NCI-H526 (cell line): ENCODE results near the gene CRYBG2.

ENCODE experiments used
- DNase-seq, 2 experiments: peaks; one replicate each; lab custom pipeline; 2025; lab: John Stamatoyannopoulos, UW

Gene CRYBG2

DNA sequence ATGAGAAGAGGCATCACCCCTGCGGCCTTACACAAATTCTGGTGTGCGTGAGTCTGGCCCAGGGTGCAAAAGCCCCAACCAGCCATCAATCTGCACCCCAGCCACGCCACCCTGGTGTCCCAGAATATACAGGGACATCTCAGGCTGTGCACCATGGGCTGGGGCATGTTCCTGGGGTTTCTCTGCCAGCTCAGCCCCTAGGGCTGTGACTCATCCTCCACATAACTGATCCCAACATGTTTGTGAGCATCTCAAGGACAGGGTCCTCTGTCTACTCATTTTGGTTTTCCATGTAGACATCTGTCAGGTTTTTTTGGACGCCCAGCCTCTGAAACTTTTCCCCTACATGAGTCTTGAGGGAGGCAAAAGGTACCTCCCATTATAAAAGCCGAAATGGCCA, 18.1 kb upstream of the CRYBG2 start:
- DNase-seq = no peak

DNA sequence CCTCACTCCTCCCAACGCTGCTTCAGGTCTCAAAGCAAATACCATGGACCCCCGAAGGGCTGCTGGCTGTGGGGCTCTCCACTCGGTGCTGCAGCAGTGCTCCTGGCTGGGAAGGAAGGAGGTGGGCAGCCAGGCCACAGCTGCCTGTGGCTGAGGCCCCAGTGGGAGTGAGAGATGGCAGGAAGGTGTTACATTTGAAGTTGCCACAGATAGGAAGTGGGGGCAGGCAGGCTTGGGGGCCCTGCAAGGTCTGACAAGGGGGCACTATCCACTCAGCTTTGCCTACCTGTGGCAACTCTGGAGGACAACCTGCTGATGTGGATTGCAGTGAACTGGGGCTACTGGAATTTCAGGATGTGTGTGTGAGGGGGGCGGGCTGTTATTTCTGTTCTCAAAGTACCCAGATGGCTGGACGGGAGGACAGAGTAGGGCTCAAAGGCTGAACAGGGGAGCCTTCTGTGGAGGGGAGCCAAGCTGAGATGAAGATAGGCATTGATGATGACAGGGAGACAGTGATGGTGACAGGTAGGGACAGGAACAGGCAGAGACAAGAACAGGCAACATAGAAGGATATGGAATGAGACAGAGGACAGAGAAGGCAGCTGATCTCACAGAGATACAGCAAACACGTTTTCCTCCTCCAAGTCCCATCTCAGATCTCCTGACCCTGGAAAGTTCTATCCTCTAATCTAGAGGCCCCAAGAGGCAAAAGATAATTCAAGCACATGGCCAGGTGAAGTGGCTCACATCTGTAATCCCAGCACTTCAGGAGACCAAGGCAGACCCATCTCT, 16.9 kb upstream of the CRYBG2 start:
- no peak for DNase-seq

DNA sequence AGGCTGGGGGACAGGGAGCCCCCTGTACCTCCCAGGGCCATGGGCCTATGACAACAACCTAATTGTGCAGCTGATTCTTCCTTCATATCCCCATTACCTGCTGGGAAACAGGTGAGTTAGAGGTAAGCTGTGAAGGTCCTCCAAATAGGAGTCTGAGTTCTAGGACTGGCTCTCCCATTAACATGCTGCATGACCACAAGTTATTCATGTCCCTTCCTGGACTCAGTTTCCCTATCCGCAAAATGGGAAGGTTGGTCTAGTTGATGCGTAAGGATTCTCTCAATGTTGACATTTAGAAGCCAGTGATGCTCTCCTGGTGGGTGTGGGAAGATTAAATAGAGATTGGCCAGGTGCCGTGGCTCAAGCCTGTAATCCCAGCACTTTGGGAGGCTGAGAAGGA, 14.6 kb upstream of the CRYBG2 start:
- DNase-seq = no peak

DNA sequence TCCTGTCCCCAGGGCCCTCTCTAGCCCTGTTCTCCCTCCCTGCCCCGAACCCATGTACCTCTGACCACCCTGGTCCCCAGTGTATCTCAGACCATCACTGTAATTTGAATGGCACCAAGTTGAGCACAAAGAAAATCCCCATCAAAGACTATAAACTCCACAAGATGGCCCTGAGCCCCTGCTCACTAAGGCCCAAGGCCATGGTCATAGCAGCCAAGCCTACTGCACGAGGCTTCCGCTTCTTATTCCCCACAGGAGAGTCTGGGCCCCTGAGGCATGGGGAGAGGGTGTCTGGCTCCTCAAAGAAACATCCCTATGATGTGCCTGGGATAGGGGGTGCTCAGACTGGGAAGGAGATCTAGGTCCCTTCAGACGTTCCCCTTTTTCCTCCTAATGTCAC, 14.1 kb upstream of the CRYBG2 start:
- DNase-seq = no peak

DNA sequence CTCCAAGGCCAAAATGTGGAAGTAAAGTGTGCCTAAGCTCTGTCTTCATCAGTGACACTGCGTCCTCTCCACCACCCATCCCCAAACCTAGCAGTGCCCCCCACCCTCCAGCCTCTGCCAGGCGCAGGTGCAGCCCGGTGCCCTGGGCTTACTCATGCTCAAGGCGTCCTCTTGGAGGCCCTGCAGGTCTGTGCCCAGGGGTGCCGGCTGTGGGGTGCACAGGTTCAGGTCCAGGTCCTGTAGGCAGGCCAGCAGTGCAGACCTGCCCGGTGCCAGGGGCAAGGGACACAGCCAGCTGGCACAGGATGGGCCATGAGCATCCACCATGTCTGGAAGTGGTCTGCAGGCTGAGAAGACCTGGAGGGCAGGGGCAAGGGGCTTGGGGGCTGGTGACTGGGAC, 13.5 kb upstream of the CRYBG2 start:
- no peak for DNase-seq

DNA sequence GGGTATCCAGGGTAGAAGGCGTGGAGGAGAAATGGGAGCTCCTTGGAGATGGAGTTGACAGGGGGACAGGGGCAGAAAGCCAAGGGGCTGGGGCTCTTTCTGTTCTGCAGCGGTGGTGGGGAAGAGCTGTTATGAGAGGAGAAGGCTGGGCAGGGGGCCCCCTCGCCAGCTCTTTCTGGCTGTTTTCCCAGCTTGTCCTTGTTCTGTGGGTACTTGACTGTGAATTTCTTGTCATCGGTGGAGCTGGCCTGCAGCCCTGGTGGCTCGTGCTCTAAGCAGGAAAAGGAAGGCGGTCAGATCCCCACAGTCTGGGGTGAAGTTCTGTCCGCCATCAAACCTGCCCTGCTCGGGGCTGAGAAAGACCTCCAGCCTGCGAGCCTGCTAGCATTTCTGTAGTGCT, 11.0 kb upstream of the CRYBG2 start:
- DNase-seq = no peak

DNA sequence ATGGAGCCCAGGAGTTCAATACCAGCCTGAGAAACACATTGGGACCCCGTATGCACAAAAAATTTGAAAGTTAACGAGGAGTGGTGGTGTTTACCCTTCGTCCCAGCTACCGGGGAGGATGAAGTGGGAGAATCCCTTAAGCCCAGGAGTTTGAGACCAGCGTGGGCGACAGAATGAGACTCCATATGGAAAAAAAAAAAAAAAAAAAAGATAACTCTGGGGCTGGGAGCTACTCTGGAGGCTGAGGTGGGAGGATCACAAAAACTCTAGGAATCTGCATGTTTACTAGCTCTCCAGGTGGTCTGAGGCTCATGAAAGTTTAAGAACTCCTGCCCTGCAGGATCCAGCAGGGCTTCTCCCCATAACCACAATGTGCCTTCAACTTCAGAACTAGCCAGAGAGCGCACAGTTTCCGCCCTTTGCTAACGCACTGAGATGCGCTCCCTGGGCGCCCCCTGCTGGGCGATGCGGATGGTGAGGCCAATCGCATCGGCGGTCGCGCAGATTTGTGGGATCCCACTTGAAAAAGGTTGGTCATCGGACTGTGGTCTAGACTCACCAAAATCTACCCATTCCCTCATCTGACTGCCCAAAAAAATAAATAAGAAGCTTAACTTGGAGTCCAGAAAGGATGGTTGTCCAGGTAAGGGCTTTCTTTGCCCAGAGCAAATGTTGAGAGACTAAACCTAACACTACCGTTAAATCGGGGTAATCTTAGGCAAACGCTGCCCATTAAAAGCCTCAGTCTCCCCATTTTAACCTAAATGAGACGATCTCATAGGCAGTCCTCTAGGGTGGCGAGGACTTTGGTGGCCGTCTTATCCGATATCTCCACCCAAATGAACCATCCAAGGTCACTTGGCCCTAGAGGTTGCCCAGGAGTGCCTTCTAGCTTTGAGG, 9.9 kb upstream of the CRYBG2 start:
- DNase-seq = peak; percentile 31 to 82

DNA sequence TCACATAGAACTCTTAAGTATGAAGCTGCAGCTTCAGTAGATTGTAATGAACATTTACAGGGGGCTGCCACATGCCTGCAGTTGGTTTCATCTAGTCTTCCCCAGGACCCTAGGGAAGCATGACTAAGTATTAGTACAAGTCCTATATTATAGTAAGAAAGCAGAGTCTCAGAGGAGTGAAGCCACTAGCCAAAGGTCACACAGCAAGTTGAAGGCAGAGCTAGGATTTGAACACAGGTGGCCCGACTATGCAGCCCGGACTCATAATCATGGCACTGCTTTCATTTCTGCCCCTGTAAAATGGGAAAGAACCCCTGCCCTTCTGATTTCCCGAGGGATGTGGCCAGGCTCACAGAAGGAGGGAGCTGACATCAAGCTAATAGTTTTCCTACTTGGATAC, 8.4 kb upstream of the CRYBG2 start:
- DNase-seq = no peak

DNA sequence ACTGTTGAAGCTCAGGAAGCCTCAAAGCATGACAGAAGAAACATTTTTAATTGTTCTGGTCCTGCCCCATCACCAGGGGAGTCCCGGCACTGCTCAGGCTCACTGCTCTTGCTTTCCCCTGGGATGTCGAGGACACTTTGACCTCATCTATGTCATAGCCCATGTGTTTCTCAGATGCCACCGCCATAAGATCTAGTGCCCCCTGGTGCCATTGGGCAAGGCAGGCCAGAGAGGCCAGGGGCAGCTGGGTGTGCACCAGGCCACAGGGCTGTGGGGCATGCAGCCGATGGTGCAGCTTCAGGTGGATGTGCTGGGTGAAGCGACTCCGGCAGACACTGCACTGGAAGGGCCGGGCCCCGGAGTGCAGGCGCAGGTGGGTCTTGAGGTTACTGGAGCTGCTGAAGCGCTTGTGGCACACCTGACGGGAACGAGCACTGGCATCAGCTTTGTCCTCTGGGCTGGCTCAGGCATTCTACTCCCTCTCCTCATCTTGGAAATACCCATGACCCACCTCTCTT, 7.7 kb upstream of the CRYBG2 start:
- no peak for DNase-seq

DNA sequence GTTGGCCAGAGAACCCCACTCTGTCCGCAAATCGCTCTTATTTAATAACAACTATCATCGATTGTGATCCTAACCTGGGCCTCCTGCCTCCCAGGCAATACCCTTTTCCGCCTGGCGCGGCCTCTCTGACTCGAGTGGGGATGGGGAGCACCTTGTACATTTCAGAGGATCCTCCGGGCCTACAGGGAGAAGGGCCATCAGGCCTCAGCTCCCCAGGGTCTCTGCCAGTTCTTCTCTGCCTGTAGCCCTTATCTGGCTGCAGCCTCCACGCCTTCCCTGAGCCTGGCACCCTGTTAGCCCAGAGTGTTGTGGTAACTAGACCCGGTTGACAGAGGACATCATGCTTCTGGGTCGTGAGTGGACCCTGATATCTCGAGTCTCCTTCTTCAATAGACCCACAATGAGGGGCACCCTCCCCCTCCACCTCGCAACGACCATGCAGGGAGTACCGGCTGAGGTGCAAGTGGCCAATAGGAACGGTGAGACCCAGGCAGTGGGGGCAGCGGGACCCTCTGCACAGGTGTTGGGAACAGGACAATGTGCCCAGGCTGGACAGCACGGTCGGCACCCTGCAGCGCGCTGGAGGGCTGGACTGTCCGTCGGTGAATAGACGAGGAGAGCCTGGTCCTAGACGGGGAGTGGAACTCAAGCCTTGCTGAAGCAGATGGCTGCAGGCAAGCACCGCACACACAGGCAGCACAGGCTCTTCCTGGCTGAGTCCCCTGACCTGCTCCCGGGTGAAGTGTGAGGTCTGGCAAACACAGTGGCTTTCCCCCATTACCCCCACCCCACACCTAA, 7.1 kb upstream of the CRYBG2 start:
- no peak for DNase-seq

DNA sequence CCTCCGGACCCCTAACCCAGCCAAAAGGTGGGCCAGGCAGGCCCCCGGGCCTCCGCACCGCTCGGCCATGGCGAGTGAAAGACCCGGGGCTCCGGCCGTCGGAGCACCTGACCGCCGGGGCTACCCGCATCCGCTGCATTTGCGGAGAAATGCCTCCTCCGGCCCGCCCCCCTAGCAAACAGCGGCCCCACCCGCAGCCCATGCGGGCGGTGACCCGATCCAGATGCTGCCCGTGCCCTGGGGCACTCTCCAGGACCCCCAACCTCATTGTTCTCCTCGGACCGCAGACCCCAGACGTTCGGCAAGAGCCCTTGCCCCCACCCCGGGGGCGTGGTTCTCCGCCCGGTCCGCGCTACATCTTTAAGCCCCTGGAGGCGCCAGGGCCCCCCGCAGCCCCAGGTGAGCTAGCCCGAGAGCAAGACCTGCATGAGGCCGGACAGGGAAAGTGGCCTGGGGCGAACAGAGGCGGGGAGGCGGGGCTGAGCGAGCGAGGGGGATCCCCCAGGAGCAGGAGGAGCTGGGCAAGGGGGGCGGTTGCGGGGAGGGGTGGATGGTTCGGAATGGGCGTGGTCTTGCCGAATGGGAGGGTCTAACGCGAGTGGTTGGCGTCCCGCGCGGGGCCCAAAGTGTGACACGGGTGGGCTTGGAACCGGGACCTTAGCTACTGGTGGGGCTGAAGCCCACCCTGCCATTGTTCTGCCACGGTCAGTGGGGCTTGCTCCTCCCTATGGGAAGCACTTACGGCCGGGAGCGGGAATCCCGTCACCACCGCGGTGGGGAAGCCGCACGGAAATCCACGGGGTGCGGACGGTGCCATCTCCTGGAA, 6.3 kb upstream of the CRYBG2 start:
- DNase-seq = no peak

DNA sequence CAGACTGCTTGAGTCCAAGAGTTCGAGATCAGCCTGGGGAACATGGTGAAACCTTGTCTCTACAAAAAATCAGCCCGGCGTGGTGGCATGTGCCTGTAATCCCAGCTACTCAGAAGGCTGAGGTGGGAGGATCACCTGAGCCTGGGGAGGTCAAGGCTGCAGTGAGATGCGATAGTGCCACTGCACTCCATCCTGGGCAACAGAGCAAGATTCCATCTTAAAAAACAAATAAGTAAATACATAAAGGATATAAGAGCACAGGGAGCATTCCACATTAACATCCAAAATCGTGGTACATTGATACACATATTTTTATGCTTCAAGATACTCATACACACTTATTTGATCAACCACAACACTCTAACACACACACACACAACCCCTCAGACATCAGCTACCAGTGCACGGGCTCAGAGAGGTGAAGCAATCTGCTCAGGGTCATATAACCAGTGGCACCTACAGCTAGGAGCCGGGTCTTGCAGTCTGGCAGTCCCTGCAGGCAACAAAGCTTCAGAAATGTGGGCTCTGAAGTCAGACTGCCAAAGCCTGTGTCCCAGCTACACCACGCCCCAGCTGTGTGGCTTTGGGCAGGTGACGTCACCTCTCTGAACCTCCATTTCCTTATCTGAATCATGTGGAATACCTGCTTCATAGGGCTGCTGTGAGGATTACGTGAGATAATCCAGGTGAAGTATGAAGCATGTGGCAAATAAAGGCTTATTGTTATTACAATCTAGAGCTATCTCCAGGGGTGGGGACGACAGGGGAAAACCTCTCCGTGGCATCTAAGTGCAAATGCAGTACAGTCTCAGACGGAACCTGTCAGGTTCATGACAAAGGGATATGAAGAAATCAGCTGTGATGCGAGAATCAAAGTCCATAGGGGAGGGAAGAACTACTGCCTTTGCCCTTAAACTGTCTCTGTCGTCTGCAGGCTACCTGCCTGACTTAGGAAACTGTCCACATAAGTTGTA, 4.8 kb upstream of the CRYBG2 start:
- DNase-seq = no peak

DNA sequence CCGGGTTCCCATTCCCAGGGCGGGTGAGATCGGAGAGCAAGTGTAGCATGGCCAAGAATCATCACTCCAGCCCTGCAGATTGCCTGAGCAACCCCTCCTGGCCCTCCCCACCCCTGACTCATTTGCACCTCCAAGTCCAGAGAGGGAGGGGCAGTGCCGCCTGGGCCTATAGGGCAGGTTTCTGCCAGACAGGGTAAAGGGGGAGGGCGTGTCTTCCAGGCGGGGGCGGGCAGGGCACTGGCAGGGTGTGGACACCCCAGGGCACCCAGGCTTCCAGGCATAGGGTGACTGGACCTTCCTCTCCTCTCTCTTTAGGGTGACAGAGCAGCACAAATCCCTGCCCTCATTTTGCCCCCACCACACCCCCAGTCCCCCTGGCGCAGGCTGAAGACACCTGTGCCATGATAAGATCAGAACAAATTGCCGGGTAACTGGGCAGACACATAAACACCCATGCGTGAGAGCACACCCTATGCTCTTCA, 3.2 kb upstream of the CRYBG2 start:
- DNase-seq = no peak

DNA sequence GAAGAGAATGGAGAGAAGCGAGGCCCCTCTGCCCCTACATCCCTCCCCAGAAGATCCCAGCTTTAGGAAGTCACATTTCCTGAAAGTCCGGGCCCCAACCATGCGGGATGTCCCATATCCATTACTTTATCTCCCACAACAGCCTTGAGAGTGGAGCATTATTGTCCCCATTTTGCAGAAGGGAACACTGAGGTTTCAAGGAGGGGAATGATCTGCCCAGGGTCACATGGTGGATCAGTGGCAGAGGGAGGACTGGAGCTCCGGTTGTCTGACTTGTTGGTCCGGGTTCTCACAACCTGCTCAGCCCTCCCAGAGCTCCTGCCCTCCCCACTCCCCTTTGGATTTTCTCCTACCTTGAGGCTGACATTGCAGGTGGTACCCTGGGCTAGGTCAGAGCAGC, 2.2 kb upstream of the CRYBG2 start:
- no peak for DNase-seq

DNA sequence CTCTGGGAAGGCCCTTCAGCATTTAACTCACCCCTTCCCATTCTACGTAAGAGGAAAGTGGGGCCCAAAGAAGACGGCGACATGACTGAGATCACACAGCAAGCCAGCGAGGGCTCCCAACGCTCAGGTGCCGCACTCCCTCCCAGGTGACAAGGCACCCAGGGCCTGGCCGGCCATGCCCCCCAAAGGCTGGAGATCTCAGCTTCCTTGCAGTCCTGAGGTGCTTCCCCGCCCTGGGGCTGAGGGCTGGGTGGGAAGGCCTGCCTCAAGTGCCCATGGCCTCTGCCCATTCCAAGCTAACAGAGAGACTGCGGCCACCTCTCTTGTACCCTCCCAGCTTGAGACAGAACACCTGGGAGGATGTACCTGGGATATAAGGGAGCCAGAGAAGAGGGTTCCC, 1.0 kb upstream of the CRYBG2 start:
- DNase-seq = no peak

DNA sequence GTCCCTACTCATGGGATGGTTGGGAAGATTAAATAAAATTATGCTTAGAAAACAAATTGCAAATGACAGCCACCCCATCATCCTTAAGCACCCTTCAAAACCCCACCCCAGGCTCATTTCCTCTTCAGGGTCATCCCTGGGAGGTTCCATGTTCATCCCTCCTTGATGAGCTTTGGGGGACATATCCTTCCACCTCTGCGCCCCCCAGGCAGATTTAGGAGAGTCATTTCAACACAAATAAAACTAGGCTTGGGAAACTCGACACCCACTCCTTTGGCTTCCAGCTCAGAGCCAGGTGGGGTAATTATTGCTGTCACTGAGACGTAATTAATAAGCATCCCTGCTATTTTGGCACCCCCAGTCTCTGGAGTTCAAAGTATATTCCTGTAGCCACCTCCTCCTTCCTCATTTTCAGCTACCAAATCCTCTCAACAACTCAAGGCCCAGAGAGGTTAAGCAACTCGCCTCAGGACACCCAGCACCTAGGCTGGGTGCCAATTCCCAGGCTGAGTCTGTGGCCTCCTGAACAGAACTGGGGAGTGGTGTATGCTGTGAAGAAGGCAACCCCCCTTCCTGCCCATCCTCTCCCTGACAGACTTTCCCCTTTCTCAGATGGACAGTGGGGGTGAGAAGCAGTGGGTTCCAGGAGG, 595 bp downstream of the CRYBG2 start:
- DNase-seq = no peak

DNA sequence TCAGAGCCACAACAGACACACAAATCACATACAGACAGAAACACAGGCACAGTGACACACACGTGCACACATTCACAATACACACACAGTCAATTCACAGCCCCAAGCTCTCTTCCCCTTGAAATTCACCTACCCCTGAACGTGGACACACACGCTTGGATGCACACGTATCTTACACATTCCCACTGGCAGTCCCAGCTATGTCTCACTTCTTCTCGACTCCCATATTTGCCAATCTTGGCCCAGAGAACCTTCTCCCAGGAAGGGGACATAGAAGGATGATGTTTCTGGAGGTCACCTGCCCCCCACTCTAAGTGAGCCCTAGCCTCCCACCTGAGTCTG, 1.6 kb downstream of the CRYBG2 start:
- DNase-seq = no peak

DNA sequence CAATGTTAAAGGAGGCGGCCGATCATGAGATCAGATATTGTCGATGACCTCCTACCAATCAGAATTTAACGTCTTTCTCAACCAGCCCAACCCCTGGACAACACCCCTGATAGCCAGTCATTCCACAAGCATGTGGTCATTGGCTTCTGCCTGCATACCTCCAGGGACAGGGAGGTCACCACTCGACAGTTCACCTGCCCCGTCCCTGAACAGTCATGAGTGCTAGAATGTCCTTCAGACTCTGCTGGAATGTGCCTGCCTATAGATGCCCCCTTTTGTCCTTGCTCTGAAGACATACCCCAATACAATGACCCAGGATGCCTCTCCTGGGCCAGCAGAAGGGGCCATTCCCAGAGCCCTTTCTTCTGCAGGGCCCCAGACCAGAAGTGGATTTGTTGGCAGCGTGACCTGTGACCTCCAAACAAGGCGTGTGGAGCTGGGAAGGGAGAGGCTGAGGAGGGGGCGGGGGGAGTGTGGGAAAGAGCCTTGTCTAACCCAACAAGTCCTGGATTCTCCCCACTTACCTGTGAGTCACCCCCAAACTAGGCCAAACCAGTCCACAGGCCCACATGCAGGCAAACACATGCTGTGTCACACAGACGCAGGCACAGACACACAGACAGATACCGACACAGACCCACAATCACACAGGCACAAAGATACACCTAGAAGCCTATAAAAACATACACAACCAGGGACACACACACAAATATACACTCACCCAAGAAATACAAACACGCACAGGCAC, 2.2 kb downstream of the CRYBG2 start:
- DNase-seq = no peak
